AG04450 (cell line): ENCODE measurements around the gene LHFPL2. TPM values are rescaled to one million over a fixed set of nuclear protein-coding genes. Genes with fewer than 3 reads are reported as not detected.
"Not testable (repeated sequence)": the region's sequence is repeated elsewhere in the genome, so short reads cannot be mapped to it uniquely, and the experiment has no call there.

Experiments
- CTCF ChIA-PET: fragments of 300-600, 350-600 bp; formaldehyde crosslinking; extraction: SDS; loops from one replicate; lab custom pipeline; 2022; ENCODE audit warnings: antibody characterized with exemption, inconsistent platforms; lab: Charles Lee
- POLR2A ChIA-PET: fragments of 350-600 bp; formaldehyde crosslinking; extraction: SDS; loops from one replicate; lab custom pipeline; 2021; ENCODE audit warnings: antibody characterized with exemption, inconsistent platforms; lab: Yijun Ruan, JAX
- DNase-seq: peaks from one replicate; pipeline ENCODE4 v3.0.0-alpha.2; 2011; ENCODE audit warnings: low read depth, low spot score
- H3K27ac ChIP-seq: one replicate; pipeline ENCODE4 v1.5.1; 2012; ENCODE audit warnings: low read depth, low read length, control low read depth
- H3K27me3 ChIP-seq: one replicate; pipeline ENCODE4 v1.6.0; 2012; ENCODE audit warnings: low read length; ENCODE audit not compliant: control insufficient read depth, insufficient read depth
- H3K4me3 ChIP-seq: 2 replicates; pipeline ENCODE4 v1.5.1; 2011; ENCODE audit warnings: mild to moderate bottlenecking, low read depth, low read length, control low read depth
- H3K9me3 ChIP-seq: 2 replicates; pipeline ENCODE4 v1.5.1; 2012; ENCODE audit warnings: low read length; ENCODE audit not compliant: control insufficient read depth, insufficient read depth
- CTCF ChIP-seq: IDR thresholded peaks from 2 replicates; pipeline ENCODE4 v1.5.1; 2011; ENCODE audit warnings: low read depth, low read length, control low read depth, inconsistent platforms
- polyA plus RNA-seq: library from polyadenylated mRNA; depleted of rRNA; stranded (reverse); fragments of >200 nt; gene quantifications from 2 replicates; pipeline ENCODE4 v1.2.3, GENCODE V29; 2011

The LHFPL2 gene
- polyA plus RNA-seq, 1 experiment = 20.1 TPM

- CTCF ChIA-PET = interaction anchor here (0.7 to 2.3 kb wide), 4 partner anchors 155 to 653 kb away, joined by 3 to 7 read pairs (median 6); no protein-coding TSS in a partner anchor
- no peak overlapping the region for H3K4me3 ChIP-seq
- POLR2A ChIA-PET = no interaction called here
- no peak for DNase-seq
- no peak overlapping the region for H3K27ac ChIP-seq
- TF ChIP-seq CTCF = peak; percentile 43
- no peaks in the 10 kb centered on the region for H3K27me3 ChIP-seq
- no peaks in the 10 kb centered on the region for H3K9me3 ChIP-seq
Measured at GRCh38 chr5:78472469-78473106, 176.0 kb downstream of the LHFPL2 start.

GRCh38 chr5:78471896-78472295, 176.7 kb downstream of the LHFPL2 start:
- no peak for DNase-seq
- Histone ChIP-seq H3K27ac (no peak overlapping the region), H3K4me3 (no peak overlapping the region), H3K27me3 (no peaks in the 10 kb centered on the region), H3K9me3 (no peaks in the 10 kb centered on the region)
- TF ChIP-seq CTCF = no peak
- POLR2A ChIA-PET = no interaction called here
- CTCF ChIA-PET = interaction anchor here (1.0 to 2.3 kb wide), 3 partner anchors 156 to 427 kb away, joined by 3 to 7 read pairs (median 4); no protein-coding TSS in a partner anchor

- Histone ChIP-seq H3K9me3 (no peaks in the 10 kb centered on the region), H3K27me3 (no peaks in the 10 kb centered on the region), H3K27ac (no peak overlapping the region), H3K4me3 (no peak overlapping the region)
- CTCF ChIA-PET = interaction anchor here (0.5 to 2.4 kb wide), 46 partner anchors 9 to 1555 kb away, joined by 3 to 26 read pairs (median 4); no protein-coding TSS in a partner anchor
- peak; percentile 77 for TF ChIP-seq CTCF
- peak; percentile 18 for DNase-seq
- POLR2A ChIA-PET = interaction anchor here (0.6 kb wide), 1 partner anchor 331 kb away, joined by 4 read pairs; no protein-coding TSS in a partner anchor
Measured at GRCh38 chr5:78467752-78468357, 180.7 kb downstream of the LHFPL2 start.

- TF ChIP-seq CTCF = no peak
- no peak overlapping the region for H3K4me3 ChIP-seq
- no peaks in the 10 kb centered on the region for H3K9me3 ChIP-seq
- no peak for DNase-seq
- no peaks in the 10 kb centered on the region for H3K27me3 ChIP-seq
- H3K27ac ChIP-seq = no peak overlapping the region
- ChIA-PET POLR2A (no interaction called here), CTCF (interaction anchor here (0.7 to 2.4 kb wide), 35 partner anchors 10 to 555 kb away, joined by 3 to 26 read pairs (median 4); no protein-coding TSS in a partner anchor)
Measured at GRCh38 chr5:78467140-78467539, 181.4 kb downstream of the LHFPL2 start.

GRCh38 chr5:78458843-78459242, 189.7 kb downstream of the LHFPL2 start:
- CTCF ChIA-PET = no interaction called here

GRCh38 chr5:78457507-78457906, 191.1 kb downstream of the LHFPL2 start:
- H3K27me3 ChIP-seq, H3K4me3 ChIP-seq, H3K9me3 ChIP-seq, DNase-seq, H3K27ac ChIP-seq, POLR2A ChIA-PET, CTCF ChIA-PET: not testable (repeated sequence)

More at GRCh38 chr5:78458843-78459242, 189.7 kb downstream of the LHFPL2 start:
- POLR2A ChIA-PET = no interaction called here
- TF ChIP-seq CTCF = no peak
- Histone ChIP-seq H3K9me3 (no peaks in the 10 kb centered on the region), H3K27me3 (no peaks in the 10 kb centered on the region), H3K27ac (no peak overlapping the region), H3K4me3 (no peak overlapping the region)
- DNase-seq = no peak
